Hepatic stellate cell (primary cell): ENCODE measurements around the gene NKTR.
A peak's percentile ranks its signal among the peaks of the same experiment; 100 is the strongest.

ENCODE experiments used
- DNase-seq: peaks from one replicate; pipeline ENCODE4 v3.0.0; 2011; ENCODE audit warnings: low spot score

NKTR gene

GRCh38 chr3:42662813-42663535, 62.5 kb downstream of the NKTR start:
- DNase-seq = no peak

GRCh38 chr3:42663581-42664437, 63.3 kb downstream of the NKTR start:
- DNase-seq = no peak

DNA sequence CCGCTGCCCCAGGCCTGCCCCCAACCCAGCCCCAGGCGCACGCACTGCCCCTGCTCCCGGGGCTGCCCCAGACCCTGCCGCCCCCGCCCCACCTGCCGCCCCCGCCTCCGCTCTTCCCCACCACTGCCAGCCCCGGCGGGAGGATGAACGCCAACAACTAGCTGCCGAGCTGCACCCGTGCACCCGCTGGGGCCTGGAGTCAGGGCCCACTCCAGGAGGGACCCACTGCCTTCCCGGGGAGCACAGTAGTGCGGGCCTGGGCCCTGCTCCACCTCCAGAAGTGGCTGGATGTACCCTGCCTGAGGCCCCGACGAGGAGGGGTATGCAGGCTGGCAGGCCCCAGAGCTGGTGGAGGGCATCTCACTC, 63.9 kb downstream of the NKTR start:
- DNase-seq = no peak

DNA sequence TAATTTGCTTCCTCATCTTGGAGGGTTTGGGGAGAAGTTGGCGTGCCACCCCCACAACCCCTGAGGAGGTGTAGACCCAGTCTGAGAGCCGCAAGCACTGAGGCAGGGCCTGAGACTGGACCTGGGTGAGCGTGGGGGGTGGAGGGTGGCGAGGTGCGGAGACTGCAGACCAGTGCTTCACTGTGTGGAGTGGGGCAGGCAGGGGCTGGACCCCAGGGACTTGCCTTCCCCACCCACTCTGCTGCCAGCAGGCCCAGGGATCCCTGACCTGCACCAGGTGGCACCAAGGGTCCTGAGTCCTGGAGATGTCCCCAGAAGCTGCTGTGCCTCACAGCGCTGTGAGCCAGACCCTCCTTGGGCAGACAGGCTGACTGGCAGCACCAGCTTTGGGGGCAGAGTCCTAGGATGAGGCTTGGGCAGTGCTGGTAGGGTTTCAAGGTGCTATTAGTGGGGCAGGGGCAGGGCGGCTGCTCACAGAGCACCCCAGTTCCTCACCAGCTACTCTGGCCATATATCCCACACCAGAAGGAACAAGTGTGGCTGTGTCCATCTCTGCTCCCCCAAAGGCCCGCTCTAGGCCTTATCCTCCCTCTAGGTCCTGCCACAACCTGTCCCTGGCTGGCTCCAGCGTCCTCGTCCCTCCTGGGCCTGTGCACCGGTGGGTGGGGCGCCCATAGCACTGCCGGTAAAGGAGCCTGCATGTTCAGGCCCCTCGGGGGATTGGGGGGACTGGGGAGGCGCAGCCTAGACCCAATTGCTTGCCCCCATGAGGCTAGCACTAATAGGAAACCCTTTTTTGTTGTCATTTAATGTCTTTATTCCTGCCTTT, 64.8 kb downstream of the NKTR start:
- DNase-seq = peak; percentile 3

GRCh38 chr3:42666022-42666421, 65.5 kb downstream of the NKTR start:
- no peak for DNase-seq

DNA sequence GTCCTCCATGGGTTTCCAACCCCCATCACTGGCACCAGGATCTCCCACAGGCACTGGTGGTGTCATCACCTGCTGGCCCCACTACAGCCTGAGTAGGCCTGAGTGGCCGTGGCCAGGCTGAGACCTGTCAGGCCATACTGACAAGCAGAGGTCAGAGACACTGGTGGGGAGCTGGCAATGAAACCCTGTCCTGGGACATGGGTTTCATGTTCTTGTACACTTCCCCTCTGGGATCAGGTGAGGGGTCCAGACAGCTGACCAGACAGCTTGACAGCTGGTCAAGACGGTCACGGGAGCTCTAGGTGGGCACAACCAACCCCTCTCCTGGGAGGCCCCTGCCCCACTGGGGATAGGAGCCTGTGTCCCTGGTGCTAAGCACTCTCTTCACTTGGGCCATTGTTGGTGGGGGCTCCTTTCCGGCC, 66.1 kb downstream of the NKTR start:
- DNase-seq = no peak

DNA sequence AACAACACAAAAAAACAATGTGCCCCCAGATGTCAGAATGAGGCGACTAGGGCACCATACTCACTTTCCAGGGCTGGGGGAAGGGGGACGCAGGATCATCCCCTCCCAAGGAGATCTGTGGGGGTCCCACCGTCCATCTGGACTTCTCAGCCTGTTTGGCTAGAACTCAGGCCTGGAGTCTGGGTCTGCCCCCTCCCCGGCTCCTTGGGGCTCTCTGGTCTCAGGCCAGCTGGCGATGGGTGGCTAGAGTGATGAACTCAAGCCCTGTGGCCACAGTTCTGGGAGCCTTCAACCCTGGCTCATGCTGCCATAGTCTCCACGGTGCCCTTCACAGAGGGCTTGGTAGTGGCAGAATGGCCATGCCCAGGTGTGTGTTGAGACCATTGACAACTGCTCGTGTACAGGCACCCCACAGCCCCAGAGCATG, 66.6 kb downstream of the NKTR start:
- peak; percentile 6 for DNase-seq

DNA sequence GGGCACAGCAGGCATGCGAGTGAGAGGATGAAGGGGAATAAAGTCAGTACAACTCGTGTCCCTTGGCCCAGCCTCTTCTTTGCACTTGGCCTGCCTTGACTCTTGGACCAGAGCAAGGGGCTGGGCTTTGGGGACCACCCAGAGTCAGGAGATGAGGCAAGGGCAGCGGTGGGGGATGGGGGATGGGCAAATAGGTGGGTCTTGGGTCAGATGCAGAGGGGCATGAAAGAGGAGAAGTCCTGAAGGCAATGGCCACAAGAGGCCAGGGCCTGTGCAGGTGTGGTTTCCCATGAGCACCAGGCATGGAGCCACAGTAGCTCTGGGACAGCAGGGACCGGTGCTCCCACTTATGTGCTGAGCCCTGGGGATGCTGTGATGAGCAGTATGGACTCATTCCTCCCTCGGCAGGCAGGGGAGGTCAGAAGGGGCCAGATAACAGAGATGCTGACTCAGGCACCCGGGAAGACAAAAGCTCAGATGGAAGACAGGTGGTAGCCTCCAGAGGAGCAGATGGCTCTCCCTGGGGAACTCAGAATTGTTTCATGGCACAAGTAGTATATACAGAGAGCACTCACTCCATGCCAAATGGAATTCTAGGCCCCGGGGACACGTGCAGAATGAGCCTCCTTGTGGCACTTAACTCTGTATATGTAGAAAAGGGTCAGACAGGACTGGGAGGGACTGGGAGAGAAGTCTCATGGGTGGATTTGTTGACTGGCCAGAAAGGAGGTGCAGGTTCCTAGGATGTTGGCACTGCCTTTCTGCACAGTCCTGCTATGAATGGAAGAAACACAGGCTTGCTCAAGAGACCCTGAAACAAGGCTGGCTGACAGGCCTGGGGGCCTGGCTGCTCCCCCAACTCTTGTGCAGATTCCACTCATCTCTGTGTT, 67.3 kb downstream of the NKTR start:
- peak; percentile 11 for DNase-seq

DNA sequence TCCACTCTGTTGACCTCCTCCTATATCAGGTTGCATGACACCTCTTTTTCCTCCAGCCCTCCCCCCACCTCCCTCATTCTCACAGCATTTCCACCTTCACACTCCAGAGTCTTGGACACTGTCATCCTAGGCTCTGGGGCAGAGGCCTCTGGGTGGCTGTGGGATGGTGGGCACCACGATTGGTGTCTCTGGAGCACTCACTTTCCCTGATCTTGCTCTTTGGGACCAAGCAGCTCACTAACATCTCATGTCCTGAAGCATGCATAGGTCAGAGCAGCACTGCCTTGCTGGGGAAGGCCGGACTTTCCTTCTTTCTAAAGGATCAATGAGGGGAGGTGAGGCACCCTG, 67.9 kb downstream of the NKTR start:
- no peak for DNase-seq

DNA sequence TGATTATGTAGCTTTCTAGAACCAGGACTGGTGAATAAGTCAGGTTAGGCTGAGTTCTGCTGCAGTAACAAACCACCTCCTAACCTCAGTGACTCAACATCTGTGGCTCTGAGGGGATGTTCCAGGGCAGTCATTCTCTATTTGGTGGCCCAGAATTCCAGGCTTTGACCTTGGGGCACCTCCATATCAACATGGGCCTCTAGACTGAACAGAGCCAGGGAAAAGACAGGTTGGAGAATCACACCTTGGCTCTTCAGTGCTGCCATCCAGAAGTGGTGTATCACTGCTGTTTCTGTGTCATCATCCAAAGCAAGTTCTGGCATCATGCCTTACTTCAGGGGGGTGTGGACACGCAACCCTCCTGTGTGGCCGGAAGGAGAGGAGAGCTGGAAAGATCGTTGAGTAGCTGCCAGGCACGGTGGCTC, 68.3 kb downstream of the NKTR start:
- peak; percentile 26 for DNase-seq

- DNase-seq = no peak
Observed at GRCh38 chr3:42670051-42670576, 69.6 kb downstream of the NKTR start.

- DNase-seq = no peak
Observed at GRCh38 chr3:42670670-42671069, 70.2 kb downstream of the NKTR start.

DNA sequence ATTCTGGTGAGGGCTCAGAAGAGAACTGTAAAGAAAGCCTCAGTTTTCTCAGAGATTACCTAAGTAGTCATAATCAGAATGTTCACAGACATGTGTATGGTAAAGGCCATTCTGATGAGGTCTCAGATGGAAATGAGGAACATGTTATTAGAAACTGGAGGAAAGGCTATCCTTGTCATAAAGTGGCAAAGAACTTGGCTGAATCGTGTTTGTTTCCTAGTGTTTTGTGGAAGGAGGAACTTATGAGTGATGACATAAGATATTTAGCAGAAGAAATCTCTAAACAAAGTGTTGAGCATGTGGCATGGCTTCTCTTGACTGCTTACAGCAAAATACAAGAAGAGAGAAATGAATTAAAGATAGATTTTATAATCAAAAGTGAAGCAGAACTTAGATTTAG, 72.0 kb downstream of the NKTR start:
- DNase-seq = no peak

DNA sequence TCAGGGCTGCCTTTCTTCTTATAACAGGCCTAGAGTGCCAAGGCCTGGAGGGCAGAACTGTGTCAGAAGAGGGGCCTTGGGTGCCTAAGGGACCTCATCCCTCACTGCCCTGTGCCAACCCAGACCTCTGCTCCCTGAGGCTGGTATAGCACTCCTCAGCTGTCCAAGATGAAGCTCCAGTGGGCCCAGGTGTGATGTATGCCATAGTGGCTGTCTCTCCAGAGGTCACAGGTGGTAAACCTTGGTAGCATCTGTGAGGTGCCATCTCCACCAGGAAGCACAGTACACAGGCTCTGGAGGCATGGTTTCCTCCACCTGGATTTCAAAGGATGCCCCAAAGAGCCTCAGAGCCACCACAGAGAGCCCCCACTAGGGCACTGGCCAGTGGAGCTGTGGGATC, 72.6 kb downstream of the NKTR start:
- DNase-seq = no peak

DNA sequence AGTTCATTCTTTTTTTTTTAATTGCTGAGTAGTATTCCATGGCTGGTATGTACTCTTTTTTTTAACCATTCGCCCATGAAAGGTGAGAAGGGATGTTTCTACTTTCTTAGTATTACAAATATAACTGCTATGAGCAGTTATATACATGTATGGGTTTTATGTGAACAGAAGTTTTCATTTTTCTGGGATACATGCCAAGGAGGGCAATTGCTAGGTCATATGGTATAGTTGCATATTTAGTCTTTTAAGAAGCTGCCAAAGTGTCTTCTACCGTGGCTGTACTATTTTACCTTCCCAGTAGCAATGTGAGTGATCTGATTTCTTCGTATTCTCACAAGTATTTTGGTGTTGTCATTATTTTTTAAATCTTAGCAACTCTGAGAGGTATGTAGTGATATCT, 73.7 kb downstream of the NKTR start:
- no peak for DNase-seq

DNA sequence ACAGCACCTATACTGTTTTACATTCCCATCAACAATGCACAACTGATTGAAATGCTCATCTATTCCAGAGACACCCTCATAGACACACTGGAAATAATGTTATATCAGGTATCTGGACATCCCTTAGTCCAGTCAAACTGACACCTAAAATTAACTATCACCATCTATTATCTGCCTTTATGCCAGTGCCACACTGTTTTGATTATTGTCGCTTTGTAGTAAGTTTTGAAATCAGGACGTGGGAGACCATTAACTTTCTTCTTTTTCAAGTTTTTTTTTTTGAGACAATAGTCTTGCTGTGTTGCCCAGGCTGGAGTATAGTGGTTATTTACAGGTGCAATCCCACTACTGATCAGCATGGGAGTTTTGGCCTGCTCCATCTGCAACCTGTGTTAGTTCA, 75.4 kb downstream of the NKTR start:
- no peak for DNase-seq

DNA sequence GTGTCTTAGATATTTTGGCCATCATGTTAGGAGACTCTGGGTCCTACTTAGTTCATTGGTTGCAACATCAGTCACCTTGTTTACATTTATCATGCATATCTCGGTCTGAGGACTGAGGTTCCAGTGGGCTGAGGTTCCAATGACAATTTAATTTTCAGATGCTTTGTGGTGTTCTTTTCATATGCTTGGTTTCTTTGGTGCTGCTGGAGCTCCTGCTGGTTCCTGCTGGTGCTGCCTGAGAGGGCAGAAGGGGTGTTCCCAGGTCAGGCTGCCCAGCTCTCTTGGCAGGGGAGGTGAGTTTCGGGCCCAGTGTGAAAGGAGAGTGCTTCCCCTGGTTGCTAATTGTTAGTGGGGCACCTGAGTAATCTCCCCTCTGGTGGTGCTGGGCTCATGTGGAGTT, 78.0 kb downstream of the NKTR start:
- no peak for DNase-seq

GRCh38 chr3:42680271-42680670, 79.8 kb downstream of the NKTR start:
- no peak for DNase-seq

DNA sequence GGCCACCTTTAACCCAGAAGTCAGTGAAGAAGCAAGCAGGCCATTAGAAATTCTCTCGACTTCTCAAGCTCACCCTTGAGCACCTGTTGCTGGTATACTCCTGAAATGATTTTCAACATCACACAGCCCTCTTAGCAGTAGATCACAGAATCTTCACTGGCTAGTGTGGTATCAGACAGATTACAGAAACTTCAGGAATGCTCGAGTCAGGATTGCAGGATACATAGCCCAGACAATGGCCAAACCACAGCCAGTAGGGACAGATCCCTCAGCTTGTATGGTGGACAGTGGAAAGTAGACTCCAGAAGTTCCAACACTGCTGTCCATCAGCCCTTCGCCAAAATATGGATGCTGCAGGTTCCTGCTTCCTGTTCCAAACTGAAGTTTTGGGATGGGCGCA, 80.3 kb downstream of the NKTR start:
- no peak for DNase-seq

GRCh38 chr3:42681361-42682038, 81.0 kb downstream of the NKTR start:
- DNase-seq = no peak
